Activated T-cell treated with anti-CD3 and anti-CD28 coated beads, Interleukin-2, amount 50 U/mL, for 1 hour (primary cell): ENCODE data around the gene LRRC26.
A peak's percentile ranks its signal among the peaks of the same experiment; 100 is the strongest.
"Not testable (repeated sequence)": the region's sequence is repeated elsewhere in the genome, so short reads cannot be mapped to it uniquely, and the experiment has no call there.

ENCODE experiments used
- DNase-seq: peaks from one replicate; pipeline ENCODE4 v3.0.0-alpha.2; 2020

LRRC26 gene

DNA sequence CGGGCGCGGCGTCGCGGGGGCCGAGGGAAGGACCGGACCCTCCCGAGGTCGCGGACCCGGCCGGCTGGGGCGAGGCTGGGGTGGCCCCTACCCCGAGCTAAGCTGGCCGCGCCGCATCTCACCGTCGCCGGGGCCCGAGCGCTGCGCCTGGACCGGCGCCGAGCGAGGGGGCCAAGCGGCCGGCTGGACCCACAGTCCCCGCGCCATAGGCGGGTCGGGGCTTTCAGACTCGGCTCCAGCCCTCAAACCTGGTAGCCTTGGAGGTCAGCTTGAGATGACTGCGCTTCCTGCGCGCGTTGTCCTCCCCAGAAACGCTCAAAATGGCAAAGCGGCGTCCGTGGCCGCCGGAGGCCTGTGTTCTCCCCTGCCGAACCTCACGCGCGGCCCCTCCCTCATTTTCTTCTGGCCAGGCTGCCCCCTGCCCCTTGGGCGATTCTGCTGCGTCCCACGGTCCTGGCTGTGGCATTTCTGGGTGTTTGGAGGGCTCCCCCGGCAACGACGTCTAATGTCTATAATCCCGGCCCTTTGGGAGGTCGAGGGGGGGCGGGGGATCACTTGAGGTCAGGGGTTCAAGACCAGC is 39.6 kb downstream of the LRRC26 start:
- DNase-seq = no peak

DNA sequence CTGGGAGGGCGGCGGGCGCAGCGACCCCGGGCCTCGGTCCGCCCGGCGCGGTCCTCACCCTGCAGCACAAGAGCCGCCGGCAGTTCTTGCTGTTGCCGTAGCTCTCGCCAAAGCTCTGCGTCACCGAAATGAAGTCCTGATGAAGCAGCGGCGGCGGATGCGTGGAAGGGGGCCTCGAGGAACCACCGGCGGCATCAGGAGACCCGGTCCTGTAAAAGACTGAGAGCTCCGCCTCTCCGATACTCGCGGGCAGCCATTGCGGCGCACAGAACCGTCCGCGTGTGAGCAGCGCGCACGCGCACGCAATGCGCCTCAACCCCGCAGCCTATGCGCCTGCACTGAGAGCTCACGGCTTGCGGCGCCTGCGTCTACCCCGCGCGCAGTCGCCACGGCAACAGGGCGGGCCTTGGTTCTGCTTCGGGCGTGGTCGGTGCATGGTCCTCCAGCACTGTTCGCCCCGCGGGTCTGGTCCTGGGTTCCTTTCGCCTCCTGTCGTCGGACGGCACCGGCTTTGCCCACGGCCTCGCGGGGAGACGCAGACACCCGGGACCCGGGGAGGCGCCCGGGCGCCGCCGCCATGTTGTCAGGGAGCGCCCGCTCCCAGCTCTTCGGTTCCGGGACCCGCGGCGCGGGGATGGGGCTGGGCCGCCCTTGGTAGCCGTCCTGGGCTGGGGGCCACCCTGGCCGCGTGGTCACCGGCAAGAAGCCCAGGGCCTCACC is 40.2 kb downstream of the LRRC26 start:
- peak; percentile 89 for DNase-seq

DNA sequence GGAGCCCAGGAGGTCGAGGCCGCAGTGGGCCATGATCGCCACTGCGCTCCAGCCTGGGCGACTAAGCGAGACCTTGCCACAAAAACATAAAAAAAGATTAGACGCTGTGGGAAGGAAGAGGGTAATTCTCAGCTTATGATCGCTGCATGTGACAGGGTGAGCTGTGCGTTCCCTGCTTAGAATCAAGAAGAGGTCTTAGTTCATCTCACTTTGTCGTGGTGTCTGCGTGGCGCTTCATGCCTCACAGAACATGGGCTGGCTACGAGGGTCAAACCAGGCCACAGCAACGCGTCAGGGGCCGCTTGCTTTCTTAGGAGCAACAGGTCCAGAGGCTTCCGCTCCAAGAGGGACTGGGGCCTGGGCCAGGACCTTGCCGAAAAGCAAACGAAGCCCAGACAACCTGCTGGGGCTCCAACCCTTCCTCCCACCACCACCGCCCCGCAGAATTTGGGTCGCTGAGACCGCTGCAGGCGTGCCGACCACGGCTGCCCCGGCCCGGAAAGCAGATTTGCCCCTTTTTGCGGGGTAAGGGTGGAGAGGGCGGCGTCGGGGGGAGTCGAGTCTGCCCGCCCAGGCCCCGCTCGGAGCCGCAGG is 40.9 kb downstream of the LRRC26 start:
- no peak for DNase-seq

DNA sequence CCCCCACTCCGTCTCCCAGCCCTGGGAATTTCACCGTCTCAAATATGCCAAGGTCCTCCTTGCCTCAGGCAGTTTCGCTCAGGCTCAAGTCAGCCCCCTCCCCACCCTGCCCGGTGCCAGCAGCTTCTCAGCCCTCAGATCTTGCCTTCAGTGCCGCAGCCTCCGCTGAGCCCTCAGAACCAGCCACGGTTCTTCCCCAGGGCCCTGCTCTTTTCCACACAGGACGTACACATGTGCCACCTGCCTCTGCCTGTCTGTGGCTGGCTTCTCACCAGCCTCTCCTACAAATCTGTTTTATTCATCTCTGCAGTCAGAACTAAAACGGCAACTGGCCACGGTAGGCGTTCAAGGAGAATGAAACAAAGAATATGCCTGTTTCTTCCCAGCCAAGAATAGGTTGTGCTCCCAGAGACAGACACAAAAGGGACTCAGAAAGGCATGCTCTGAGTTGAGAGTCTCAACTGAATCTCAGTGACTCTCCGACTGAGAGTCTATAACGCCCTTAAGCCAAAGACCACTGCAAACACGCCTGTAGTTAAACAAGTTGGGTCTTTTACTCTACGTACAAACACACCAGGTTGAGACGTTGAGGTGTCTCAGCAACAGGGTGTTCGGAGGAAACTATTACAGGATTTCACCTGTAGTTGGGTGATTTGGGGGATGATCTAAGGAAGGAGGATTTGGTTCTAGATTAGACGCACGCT is 41.5 kb downstream of the LRRC26 start:
- no peak for DNase-seq

DNA sequence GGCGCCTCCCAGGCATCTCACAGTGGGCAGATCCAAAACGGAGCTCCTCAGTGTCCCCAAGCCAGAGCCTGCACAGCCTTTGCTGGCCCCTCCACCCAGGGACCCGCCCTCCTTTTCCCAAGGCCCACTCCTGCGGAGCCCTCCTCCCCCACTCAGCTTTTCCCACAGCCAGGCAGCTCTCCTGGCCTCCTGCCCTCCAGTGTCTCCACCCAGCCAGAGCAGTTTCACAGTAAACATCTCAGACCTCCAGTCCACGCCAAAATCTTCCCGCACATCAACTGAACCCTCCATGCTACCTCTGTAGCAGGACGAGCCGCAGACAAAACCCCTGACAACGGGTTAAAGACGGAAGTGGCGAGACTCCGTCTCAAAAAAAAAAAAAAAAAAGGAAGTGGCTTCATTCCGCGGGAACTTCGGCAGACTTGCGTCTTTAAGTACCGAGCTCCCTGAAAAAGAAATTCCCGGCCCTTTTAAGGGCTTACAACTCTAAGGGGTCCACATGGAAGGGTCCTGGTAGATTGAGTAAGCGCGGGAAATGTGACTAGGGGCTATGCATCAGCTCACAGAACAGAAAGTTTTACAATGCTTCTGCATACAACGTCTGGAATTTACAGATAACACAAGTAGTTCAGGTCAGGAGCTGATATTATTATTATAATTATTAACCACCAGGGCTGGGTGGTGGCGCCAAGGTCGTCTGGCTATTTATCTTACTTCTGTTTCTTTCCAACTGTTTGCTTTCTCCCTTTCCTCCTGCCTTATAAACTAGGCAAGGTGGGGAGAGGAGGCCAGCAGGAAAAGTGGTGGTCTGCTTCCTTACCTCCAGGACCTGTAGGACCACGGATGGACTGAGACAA is 42.3 kb downstream of the LRRC26 start:
- no peak for DNase-seq

DNA sequence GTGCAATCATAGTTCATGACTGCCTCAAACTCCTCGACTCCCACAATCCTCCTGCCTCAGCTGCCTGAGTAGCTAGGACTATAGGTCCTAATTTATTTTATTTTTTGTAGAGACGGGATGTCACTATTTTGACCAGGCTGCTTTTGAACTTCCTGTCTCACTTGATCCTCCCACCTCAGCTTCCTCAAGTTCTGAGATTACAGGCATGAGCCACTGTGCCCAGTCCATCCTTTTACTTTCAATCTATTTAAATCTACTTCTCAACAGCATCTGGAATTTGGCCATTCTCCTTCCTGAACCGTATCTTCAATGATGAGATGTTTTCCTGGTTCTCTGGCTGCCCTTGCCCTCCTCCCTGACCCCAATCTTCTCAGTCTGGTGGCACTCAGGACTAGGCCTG is 43.1 kb downstream of the LRRC26 start:
- no peak for DNase-seq

DNA sequence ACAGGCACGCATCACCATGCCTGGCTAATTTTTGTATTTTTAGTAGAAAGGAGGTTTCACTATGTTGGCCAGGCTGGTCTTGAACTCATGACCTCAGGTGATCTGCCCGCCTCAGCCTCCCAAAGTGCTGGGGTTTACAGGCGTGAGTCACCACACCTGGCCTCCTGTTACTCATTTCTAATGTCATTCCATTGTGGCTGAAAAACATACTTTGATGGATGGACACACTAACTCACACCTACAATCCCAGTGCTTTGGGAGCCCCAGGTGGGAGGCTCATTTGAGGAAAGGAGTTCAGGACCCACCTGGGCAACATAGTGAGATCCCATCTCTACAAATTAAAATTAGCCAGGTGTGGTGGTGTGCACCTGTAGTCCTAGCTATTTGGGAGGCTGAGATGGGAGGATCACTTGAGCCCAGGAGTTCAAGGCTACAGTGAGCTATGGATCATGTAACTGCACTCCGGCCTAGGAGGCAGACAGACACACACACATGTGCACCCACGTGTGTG is 45.8 kb downstream of the LRRC26 start:
- DNase-seq = not testable (repeated sequence)

DNA sequence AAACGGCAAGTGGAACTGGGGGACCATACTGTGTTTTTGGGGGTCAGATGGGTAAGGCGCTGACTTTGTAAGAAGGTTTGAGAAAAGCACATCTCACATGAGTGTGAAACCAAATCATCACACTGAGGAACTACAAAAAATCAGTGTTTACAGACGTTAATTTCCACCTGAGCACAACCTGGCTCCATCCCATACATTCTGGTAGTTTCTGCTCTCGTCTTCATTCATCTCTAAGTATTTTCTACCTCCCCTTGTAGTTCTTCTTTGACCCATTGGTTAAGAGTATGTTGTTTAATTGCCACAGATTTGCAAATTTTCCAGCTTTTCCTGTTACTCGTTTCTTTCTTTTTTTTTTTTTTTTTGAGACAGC is 46.4 kb downstream of the LRRC26 start:
- no peak for DNase-seq

DNA sequence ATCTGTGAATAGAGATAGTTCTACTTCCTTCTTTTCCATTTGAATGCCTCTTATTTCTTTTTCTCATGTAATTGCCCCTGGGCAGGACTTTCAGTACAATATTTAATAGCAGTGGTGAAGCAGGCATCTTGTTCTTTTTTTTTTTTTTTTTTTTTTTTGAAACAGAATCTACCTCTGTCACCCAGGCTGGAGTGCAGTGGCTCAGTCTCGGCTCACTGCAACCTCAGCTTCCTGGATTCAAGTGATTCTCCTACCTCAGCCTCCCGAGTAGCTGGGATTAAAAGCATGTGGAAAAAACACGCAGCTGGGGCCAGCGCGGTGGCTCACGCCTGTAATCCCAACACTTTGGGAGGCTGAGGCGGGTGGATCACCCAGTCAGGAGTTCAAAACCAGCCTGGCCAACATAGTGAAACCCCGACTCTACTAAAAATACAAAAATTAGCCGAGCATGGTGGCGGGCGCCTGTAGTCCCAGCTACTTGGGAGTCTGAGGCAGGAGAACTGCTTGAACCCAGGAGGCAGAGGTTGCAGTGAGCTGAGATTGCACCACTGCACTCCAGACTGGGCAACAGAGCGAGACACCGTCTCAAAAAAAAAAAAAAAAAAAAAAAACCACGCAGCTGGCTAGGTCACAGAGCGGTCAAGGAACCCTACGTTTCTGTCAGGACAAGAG is 46.9 kb downstream of the LRRC26 start:
- DNase-seq = not testable (repeated sequence)

DNA sequence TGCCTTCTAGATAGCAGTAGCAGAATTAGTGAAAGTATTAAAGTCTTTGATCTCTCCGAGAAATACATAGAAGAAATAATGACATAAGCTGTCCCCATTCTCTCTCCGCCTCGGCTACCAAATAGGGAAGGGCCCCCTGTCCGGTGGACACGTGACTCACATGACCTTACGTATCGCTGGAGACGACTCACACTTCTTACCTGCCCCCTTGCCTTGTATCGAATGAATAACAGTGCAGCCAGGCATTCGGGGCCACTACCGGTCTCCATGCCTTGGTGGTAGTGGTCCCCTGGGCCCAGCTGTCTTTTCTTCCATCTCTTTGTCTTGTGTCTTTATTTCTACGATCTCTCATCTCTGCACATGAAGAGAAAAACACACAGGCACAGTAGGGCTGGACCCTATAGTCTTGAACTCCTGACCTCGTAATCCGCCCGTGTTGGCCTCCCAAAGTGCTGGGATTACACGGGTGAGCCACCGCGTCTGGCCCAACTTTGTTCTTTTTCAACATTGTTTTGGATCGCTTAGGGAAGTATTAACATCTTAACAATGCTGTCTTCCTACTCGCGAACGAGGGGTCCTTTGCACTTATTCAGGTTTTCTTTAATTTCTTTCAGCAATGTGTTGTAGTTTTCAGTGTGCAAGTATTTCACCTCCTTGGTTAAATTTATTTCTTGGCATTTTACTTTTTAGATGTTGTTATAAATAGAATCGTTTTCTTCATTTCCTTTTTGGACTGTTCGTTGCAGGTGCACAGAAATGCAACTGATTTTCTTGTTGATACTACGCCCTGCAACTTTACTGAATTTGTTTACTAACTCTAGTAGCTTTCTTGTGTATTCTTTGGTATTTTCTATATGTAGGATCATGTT is 47.7 kb downstream of the LRRC26 start:
- not testable (repeated sequence) for DNase-seq
